Activated CD8-positive, alpha-beta memory T cell treated with anti-CD3 and anti-CD28 coated beads for 4 hours (primary cell): Measurements from ENCODE around the gene PPFIBP1.
"Not testable (repeated sequence)": the region's sequence is repeated elsewhere in the genome, so short reads cannot be mapped to it uniquely, and the experiment has no call there.

Experiments
- DNase-seq, 2 donors: peaks; one replicate each; pipeline ENCODE4 v3.0.0-alpha.2; 2020; ENCODE audit warnings: low read depth in 2 of 2

The PPFIBP1 gene

DNA sequence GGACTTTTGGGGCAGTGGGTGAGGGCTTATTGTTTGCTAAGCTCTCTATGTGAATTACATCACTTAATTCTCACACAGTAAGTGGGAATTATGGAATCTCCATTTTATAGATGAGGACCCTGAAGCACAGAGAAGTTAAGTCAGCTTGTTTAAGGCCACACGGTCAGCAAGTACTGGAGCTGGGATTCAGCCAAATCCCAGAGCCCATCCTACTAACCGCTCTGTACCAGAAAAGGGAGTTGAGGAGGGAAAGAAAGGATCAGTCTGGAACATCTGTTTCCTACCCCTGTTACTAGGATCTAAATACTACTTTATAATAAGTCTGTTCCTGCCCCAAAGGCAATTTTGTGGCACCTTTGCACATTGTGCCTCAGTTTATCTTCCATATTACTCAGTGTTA is 42.6 kb downstream of the PPFIBP1 start:
- DNase-seq: no peak

DNA sequence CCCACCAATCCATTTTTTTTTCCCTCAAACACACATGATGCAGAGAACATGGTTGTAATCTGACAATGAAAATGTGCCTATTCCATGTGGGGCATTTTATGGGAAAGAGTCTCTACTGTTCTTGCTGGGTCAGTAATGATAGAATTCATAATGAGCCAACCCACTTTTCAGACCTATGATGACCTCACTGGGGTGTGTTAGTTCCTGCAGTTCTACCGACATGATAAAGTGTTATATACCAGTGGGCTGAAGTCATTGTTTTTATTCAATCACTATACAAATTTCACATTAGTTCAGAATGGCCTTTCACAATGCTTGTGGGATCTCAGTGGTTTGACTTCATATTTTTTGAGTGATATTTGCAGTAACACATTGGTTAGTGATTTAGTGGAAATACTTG is 47.5 kb downstream of the PPFIBP1 start:
- DNase-seq: no peak

DNA sequence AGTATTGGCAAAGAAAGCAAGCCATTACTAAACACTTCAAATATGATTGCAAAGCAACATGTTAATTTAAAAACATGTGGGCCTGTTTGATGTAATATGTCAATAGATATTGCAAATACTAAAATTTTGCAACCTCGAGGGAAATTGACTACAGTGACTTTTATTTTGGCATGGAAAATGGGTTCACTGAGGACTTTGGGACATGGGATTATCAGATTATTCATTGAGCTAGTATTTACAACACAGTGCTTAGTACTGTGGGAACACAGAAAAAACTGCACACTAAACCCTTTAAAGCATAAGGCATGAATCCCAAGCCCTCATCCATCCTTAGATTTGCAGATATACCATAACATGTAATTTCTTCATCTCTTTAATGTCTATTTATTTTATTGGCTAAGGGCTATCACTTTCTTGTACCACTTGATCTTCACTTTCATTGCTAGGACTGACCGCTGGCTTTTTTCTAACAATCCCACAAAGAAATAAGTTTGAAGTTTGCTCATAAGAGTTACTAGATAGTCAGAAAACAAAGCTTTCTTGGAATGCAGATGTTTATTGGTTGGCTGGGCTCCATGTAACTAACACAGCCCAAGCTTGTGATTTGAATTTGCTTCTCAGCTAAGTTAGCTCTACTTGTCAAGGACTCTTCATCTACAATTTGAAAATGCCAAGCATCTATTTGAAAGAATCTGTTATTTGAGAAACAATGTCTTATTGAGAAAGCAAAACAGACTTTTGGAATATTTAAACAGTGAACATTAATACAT is 48.7 kb downstream of the PPFIBP1 start:
- no peak for DNase-seq

DNA sequence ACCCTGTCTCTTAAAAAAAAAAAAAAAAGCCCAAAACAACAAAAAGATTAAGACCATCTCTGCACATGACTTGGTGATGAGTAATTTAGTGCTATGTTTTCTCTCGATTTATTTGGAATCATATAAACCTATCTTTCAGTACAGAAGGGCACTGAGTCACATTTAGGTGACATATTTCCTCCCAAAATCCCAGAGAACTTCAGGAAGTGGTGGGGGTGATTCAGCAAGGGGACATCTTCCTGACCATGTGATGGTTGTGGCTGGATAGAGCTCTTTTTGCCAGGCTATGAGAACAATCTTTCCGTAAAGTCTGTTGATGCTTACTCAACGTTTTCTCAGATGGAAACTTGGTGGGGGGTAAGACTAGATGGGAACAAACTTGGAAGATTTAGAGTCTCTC is 50.0 kb downstream of the PPFIBP1 start:
- no peak for DNase-seq

DNA sequence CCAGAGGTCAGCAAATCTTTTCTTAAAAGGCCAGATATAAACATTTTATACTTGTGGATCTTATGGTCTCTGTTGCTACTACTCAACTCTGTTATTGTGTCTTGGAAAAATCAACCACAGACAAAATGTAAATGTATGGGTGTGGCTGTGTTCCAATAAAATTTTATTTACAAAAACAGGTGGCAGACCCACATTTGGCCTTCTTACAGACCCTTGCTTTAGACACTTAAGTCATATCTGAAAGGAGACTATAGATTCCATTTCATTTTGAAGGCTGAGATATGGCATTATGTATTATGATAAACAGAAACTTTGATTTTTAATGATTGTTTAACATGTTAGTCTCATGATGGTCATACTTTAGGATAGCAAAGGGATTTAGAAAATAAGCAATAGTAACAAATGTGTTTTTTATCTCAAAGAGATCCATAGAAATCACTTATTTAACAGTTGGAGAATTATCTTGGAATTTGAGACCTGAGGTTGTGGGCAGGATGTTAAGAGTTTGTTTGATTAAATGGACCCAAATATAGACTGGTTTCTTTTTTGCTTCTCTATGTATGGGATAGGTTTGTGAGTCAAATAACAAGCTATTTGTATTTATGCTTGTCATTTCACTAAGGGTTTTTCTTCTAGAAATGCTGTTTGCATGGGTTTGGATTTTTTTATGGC is 51.2 kb downstream of the PPFIBP1 start:
- no peak for DNase-seq

DNA sequence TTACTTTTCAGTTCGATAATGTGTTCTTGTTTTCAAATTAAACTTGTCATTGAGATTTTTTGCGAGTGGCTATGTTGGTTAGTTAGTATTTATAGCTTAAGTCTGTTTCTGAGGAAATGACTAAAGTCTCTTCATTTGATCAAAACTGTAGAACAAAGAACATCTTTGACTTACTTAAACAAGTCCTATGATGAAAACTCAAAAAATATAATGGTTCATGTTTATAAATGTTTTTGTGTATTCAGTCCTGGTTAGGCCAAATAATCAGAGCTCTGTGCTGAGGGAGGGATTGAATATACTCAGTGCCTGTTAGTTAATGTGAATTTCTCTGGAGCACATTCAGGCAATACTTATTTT is 51.7 kb downstream of the PPFIBP1 start:
- no peak for DNase-seq

DNA sequence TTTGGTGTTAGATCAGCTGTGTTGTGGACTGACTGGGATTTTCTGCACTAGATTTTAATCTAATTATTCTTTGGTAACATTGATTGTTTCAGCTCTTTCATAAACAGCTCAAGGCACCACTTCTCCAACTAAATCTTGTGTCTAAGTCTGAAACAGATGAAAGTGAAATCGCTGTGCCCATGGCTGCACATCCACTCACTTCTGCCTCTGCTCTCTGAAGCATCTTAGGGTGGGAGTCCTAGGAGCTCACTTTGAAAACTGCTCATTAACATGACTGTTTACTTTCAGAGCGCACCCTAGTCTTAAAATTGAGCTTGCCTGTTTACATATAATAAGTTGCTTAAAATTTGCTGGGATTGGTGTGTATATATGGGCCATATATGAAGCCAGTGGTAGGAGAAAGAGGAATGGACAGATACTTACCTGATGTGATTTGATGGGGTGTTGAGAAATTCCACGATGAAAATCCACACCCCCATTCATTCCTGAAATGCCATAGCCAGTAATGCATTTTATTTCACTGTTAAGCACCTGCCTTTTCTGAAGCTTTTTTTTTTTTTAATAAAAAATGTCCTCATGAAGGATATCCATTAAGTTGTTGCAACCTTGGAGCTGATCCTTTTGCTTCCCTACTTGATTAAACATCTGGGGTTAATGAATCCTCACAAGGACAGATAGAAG is 52.8 kb downstream of the PPFIBP1 start:
- no peak for DNase-seq

DNA sequence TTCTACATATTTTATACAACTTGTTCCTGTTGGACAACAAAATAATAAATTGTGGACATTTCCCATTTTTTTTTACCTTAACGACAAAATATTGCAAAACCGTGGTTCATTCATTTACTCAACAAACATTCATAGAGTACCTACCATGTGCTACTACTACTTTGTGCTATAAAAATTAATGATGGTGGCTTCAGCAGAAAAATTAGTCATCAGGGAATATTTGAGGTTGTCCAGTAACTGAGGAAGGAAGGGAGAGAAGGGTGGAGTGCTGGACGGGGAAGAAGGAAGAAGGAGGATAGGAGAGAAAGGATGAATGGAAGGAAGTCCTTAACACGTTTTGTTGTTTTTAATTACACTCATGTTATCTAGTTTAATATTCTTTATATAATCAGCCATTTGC is 53.7 kb downstream of the PPFIBP1 start:
- no peak for DNase-seq

DNA sequence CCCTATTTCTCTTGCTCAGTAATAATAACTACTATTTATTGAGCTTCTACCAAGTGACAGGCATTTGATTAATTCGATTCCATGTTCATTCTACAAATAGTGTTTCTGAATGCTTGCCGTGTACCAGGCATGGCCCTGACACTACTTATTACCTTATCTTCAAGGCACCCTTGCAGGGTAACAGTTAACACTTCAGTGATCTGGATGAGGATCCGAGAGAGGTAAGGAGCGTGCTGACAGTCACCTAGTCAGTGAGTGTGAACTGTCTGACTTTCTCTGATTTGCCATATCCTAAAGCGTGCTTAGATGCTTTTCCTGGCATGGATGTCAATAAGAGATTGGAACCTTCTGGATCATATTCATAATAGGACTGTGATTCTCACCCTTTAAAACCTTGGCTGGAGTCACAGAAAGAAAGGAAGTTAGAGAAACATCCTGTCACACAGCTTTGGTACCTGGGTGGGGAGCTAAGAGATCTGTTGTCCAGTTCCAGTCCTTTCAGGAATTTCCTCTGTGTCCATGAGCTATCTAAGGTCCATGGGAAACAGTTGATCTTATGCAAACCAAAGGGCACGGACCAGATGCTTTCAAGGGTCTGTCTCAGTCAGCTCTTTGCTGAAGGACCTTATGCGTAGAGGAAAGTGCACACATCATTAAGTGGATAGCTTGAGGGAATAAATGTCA is 54.8 kb downstream of the PPFIBP1 start:
- DNase-seq: no peak

DNA sequence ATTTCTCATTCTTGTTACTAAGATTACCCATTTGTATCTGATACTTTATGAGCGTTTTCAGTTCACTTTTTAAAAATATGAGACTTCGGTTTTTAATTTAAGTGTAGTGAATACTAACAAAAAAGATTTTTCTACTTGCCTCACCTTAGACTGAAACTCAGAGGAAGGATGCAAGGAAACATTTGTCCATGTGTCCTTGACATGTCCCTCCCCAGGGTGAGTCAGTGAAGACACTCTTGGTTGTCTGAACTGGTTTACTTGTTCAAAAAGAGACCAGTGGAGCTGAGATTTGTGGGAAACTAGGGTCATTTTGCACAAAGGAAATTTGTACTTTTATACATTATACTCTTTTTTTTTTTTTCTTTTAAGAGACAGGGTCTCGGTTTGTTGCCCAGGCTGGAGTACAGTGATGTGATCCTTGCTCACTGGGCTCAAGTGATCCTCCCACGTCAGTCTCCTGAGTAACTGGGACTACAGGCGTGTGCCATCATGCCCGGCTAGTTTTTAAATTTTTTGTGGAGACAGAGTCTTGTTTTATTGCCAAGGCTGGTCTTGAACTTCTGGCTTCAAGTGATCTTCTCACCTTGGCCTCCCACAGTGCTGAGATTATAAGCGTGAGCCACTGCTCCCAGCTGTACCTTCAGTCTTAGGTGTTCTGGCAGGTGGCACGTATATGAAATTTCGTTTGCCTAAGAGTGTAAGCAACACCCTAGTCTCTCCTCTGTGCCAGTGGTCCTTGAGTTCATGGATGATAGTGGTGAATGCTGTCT is 56.7 kb downstream of the PPFIBP1 start:
- DNase-seq: no peak

DNA sequence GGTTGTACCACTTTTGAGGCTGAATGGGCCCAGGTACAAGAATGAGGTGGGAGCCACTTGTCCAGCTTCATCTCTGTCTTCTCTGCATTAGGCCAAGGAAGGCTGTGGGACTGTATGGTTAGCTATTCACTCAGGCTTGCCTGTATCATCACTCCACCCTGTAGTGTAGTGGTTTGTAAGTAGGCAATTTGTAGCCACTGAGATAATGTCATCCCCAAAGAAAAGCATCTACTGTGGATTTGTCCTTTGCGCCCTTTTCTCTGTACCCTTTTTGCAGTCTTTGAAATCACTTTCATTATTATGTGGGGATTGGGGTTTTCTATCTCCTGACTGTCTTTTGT is 57.3 kb downstream of the PPFIBP1 start:
- DNase-seq: not testable (repeated sequence)

DNA sequence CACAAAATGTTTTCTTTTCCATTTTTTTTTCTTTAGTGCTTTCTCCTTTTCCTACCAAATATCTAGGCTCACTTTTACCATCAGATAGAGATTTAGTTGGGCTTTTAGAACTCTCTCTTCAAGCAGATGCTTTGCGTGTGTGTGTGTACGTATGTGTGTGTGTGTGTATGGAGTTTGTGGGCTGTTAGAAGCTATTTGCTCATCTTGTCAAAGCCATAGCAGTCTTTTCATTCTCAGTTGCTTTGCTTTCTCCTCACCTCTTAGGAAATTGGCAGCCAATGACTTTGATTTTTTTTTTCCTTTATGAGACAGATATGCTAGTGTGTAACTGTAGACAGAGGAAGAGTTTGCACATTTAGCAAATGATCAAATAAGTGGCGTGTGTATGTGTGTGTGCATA is 57.8 kb downstream of the PPFIBP1 start:
- not testable (repeated sequence) for DNase-seq

DNA sequence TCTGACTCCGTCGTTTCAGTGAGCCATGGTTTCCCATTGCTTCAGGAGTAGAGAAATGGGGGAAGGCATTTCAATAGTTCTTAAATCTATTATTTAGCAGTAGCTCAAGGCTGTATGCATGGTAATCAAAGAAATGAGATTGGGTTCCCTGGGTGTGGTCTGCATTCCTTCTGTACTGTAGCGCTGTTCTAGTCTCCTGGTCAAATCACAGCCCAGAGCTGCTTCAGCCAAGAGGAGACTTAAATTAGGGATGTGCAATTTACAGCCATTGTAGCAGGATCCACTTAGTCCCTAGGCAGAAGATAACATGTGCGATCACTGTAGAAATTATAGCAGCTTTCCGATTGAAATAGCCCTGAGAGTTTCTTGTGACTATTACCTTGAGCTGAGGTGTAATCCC is 58.4 kb downstream of the PPFIBP1 start:
- not testable (repeated sequence) for DNase-seq

DNA sequence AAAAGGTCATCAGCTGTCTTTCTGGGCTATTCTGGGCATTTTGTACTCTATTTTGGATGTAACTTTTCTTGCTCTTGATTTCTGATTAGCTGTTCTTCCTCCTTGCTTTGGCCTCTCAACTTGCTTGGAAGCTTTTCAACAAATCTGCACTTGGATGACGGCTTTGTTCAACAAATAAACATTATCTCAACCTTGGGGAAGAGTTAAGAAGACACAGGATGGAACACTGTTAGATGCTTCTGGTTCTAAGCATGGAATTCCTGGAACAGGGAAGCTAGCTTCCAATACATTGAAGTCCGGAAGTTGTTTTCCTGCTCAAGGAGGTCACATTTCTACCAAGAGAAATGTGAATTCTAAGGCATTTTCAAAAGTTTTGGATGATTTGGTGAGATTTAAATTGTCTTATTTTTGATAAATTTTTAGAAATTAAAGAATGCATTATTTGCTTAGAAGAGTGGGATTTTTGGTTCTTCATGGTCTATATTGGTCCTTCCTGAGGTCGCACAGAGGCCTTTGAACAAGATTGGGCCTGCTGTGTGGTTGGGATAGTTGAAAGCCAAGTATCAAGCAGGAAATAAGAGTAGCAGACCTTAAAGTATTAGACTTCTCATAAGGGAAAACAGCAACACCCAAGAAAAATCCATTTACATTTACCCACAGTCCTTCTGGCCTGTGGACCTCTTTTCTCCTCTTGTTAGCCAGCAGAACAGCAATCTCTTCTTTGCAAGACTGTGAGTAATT is 59.2 kb downstream of the PPFIBP1 start:
- DNase-seq: no peak

DNA sequence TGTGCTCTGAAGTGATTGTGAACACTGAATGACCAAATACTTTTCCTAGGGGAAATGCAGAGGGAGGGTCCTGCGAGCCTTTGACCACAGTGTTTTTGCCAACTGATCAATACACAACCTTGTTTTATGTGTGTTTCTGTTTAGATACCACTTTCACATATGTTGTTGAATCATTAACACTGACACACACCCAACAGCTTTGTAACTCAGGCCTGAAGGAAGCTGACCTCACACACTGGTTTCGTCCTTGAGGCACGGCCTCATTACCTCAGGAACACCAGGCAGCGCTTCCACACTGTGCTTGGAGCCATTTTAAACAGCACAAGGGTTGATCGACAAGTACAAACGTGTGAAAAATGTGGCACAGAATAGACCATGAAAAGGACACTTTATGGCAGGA is 60.0 kb downstream of the PPFIBP1 start:
- no peak for DNase-seq

DNA sequence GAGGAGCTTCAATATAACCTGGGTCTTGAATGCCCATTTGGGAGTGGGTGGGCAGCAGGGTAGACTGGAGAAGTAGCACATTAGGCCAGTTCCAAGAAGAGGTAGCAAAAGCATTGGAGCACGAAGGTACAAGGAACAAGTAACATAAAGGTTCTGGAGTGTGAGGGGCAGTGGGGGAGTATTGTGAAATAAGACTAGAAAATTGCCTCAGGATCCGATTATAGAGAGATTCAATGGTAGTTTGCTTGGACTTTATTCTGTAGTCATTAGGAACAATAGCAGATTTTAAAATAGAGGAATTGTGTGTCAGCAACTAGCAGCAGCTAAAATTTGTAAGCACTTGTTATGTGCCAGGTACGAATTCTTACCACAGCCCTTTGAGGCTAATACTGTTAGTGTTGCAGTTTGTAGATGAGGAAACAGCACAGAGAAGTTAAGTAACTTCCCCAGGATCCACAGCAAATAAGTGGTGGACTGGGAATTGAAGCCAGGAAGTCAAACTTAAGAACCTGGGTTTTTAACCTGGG is 61.8 kb downstream of the PPFIBP1 start:
- no peak for DNase-seq

DNA sequence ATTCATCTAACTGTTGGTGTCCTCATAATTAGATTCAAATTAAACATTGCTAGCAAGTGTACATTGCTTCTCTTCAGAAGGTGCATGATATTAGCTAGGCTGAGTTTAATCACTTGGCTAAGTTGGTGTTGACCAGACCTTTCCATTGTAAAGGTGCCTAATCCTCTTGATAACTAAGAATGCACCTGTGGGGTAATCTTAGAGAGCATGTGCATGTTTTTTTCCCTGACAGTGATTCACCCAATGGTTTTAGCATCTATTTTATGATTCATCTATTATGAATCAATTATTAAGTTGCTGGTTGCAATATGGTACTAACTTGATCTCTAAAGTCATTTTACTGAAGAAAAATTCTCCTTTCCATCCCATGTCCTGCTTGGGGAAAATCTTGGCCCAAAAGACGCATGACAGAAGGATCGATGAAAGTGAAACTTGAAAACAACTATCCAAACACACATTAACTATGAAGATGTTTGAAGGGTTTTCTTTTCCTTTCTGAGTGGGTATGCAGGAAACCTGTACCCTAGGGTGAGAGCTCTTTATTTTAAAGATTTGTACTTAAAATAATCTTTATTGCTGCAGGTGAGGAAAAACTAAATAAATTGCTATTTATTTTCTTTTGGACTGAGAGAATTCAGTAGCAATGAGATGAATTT is 64.2 kb downstream of the PPFIBP1 start:
- DNase-seq: not testable (repeated sequence)

DNA sequence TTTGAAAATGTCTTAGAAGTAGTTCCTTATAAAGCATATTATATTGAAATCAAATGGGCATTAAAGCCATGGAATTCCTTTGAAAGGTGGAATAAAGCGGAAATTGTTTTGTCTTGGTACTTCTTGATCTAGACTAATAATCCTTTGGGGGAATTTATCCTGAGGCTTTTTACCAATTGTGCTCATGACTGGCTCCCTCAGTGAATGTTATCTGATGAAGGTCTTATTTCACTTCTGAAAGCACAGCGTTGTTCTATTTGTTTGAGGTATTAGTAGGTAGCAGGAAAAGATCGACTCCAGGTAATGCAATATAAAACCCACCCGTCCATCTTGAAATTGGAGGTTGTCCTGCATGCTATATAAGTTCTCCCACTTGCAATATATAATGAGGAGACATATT is 64.8 kb downstream of the PPFIBP1 start:
- no peak for DNase-seq

DNA sequence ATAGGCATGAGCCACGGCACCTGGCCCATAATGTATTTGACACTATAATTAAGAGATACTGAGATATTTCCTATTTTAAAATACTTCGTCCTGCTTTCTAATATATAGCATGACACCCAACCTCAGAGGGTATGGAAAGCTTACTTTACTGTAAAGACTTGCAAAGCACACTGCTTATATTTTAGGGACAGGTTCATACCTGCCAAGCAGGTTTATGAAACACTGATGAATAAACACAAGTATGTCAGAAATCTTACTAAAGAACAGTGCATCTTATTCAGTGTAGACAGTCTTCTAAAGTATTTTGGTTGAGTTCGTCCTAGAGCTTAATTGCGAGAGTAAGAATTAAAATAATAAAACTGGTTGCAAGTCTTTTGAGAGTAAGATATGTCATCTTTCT is 65.4 kb downstream of the PPFIBP1 start:
- DNase-seq: no peak

DNA sequence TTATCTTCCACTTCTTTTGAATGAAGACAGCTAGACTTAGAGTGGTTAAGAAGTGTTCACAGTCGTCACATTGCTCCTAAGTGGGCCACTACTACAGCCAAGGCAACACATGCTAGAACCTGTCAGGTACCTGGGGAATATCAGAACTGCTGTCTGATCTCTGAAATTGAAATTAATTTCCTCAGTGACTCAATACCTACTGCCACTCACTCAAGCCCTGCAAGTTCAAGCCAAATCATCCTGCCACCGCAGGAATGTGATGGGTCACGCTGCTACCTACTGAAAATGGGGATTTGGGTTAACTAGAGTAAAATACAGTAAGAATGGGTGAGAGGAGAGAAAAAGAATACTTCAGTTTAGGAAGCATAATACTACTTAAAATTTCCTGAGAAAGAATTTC is 67.7 kb downstream of the PPFIBP1 start:
- DNase-seq: not testable (repeated sequence)
